Brain pericyte (primary cell): Measurements from ENCODE around the gene NPIPA1.
"Not testable (repeated sequence)": the region's sequence is repeated elsewhere in the genome, so short reads cannot be mapped to it uniquely, and the experiment has no call there.

Experiments
- DNase-seq: peaks from one replicate; pipeline ENCODE4 v3.0.0-alpha.2; 2012; ENCODE audit warnings: low read depth, low spot score

Gene NPIPA1

GRCh38 chr16:14930246-14930645 lies 7.0 kb upstream of the NPIPA1 start:
- DNase-seq, result not testable (repeated sequence)

- DNase-seq, result not testable (repeated sequence)
Measured at GRCh38 chr16:14930971-14931370, 6.3 kb upstream of the NPIPA1 start.

- not testable (repeated sequence) for DNase-seq
Measured at GRCh38 chr16:14932581-14933375, 4.5 kb upstream of the NPIPA1 start.

- not testable (repeated sequence) for DNase-seq
Measured at GRCh38 chr16:14937994-14938393, 751 bp downstream of the NPIPA1 start.

GRCh38 chr16:14942686-14943085 lies 5.4 kb downstream of the NPIPA1 start:
- DNase-seq, result not testable (repeated sequence)

- DNase-seq, result no peak
Measured at GRCh38 chr16:14955546-14956231, 18.4 kb downstream of the NPIPA1 start.

GRCh38 chr16:14957576-14958322 lies 20.5 kb downstream of the NPIPA1 start:
- no peak for DNase-seq

GRCh38 chr16:14958323-14958600 lies 21.0 kb downstream of the NPIPA1 start:
- DNase-seq, result no peak

- no peak for DNase-seq
Measured at GRCh38 chr16:14958970-14959369, 21.7 kb downstream of the NPIPA1 start.

GRCh38 chr16:14961405-14962186 lies 24.4 kb downstream of the NPIPA1 start:
- no peak for DNase-seq

GRCh38 chr16:14963281-14964173 lies 26.3 kb downstream of the NPIPA1 start:
- no peak for DNase-seq

GRCh38 chr16:14965328-14965727 lies 28.1 kb downstream of the NPIPA1 start:
- no peak for DNase-seq

- DNase-seq, result not testable (repeated sequence)
Measured at GRCh38 chr16:14969795-14970194, 32.6 kb downstream of the NPIPA1 start.

GRCh38 chr16:14971621-14972228 lies 34.5 kb downstream of the NPIPA1 start:
- DNase-seq, result not testable (repeated sequence)

GRCh38 chr16:14973785-14974322 lies 36.6 kb downstream of the NPIPA1 start:
- DNase-seq, result not testable (repeated sequence)

- not testable (repeated sequence) for DNase-seq
Measured at GRCh38 chr16:14974331-14974655, 37.0 kb downstream of the NPIPA1 start.

GRCh38 chr16:14974656-14975417 lies 37.6 kb downstream of the NPIPA1 start, which contains the start of gene PDXDC1:
Gene PDXDC1 (plus strand): TSS chr16:14975026. CDS start chr16:14975200, 174 bp downstream.
- peak; percentile 66 for DNase-seq

- not testable (repeated sequence) for DNase-seq
Measured at GRCh38 chr16:14975418-14976194, 38.4 kb downstream of the NPIPA1 start.
